GM12874 (cell line): Measurements from ENCODE around the gene REEP2.

Source experiments
- TF ChIP-seq, protein P1 (sequence below): IDR thresholded peaks from 2 replicates; pipeline ENCODE4 v1.5.1; 2011; ENCODE audit warnings: low read depth, mild to moderate bottlenecking, control low read depth, low read length, moderate library complexity; ENCODE audit not compliant: insufficient read depth

Gene REEP2

DNA sequence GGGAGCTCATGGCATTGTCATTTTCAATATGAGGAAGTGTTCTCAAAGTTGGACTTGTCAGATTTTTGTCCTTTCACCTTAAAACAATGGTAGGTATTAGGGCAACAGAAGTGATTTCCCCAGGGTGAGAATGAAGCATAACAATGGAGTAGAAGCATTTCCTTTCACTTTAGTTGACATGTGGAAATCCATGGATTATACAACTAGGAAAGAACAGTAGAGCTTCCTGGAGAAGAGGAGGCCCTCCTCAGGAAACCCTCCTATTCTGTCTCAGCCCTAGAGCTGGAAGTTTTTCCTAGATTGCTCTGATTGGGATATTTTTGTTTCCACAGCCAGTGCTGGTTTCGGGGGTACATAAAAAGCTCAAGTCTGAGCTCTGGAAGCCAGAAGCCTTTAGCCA, 13.8 kb upstream of the REEP2 start:
- TF ChIP-seq, protein P1, sequence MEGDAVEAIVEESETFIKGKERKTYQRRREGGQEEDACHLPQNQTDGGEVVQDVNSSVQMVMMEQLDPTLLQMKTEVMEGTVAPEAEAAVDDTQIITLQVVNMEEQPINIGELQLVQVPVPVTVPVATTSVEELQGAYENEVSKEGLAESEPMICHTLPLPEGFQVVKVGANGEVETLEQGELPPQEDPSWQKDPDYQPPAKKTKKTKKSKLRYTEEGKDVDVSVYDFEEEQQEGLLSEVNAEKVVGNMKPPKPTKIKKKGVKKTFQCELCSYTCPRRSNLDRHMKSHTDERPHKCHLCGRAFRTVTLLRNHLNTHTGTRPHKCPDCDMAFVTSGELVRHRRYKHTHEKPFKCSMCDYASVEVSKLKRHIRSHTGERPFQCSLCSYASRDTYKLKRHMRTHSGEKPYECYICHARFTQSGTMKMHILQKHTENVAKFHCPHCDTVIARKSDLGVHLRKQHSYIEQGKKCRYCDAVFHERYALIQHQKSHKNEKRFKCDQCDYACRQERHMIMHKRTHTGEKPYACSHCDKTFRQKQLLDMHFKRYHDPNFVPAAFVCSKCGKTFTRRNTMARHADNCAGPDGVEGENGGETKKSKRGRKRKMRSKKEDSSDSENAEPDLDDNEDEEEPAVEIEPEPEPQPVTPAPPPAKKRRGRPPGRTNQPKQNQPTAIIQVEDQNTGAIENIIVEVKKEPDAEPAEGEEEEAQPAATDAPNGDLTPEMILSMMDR: no peak

DNA sequence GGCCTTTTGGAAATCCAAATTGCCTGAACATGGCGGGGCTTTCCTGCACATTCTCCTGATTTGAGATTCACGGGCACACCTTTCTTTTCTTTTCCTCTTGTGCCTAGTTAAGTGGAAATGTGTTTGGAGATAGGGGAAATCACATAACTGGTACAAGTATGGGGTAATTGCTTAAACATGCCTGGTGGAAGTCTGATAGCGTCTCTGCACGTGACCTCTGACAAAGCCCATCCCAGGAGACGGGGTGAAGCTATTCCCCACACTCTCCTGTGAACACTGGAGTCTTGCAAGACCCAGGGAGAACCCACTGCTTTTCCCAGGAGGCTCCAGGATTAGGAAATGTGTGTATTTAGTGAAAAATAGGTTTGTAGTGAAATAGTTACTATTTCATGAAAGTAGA, 2.9 kb upstream of the REEP2 start:
- TF ChIP-seq, protein P1: no peak

DNA sequence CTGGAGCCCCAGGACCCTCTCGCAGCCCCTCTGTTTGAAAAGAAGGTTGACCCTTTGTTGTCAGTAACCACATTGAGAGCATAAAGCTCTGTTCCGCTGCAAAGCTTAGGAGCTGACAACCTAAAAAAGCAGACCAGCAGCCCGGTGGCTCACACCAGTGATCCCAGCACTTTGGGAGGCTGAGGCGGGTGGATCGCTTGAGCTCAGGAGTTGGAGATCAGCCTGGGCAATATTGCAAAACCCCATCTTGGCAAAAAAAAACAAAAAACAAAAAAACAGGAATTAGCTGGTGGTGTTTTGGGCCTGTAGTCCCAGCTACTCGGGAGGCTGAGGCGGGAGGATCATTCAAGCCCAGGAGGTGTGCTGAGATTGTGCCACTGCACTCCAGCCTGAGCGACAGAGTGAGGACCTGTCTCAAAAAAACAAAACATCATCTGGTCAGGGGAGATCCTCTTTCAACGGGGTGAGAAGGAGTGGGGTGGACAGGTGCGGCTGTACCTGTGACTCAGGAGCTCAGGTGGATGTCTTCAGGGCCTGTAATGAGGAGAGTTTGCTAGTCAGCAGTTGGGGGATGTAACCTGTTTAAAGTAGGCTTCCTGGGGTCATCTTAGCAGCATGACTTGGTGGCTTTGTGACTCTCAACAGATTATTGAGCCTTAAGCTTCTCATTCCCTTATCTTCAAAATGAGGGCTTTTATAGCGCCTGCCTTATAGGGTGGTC, 694 bp upstream of the REEP2 start:
- TF ChIP-seq, protein P1: no peak

DNA sequence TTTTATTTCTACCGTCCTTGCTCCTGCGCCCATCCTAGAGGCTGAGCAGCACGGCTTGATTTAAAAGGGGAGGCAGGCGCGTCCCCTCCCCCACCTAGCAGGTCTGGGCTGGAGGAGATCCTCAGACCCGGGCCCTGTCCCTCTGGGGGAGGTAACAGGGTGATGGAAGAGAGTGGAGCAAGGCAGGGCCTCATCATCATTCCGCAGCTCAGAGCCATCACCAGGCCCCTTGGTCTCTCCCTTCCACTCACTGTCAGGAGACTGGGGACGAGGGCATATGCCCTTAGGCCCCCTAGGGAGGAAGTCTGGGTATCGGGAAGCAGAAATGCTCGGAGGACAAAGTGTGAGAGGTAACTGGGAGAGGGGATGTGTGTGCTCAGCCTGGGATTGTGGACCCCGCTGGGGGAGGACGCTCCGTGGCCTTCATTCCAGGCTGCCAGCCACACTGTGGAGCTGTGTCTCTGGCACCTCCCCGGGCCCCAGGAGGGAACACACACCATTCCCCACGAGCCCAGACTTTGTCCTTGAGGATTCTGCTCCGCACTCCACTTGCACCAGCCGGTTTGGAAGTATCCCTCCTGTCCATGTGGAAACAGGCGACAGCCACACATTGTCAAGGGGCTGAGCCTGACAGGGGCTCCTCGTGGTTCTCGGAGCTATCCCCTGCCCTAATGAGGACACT, 761 bp downstream of the REEP2 start:
- TF ChIP-seq, protein P1: no peak

DNA sequence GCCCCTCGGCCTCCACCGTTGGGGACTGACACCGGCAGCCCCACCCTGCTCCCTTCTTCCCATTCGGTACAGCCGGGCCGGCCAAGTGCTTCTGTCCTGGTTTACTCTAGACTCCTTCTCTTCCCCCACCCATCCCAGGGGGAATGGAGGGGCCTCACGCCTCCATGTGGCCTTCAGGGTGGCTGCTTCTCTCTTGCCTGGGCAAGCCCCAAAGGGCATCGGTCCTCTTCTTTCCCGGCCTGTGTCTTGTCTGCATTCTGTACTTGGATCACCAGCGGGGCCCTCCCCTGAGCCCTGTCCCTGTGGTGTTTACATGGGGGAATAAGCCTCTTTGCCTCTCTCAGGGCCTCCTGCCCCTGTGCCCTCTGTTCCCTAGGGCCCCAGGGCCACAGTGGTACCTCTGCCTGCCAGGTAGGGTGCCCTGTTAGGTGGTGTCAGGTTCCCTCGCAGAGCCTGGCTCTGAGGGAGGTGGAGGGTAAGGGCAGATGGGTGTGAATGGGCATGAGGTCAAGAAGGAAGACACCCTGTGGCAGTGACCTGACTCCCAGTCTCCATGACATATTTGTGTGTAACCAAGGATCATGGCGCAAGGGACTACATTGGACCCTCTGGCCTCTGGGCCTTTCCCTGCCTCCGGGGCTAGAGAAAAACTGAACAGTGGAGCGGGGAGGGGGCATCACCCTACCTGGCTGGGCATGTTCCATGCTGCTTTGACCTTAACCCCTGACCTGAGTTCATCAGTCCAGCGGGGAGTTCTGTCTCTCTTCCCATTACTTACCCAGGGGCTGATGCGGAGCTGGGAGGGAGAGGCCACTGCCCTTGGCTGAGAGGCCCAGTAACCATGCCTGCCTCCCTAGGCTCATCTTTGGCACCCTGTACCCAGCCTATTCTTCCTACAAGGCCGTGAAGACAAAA, 1.6 kb downstream of the REEP2 start:
- TF ChIP-seq, protein P1: no peak

DNA sequence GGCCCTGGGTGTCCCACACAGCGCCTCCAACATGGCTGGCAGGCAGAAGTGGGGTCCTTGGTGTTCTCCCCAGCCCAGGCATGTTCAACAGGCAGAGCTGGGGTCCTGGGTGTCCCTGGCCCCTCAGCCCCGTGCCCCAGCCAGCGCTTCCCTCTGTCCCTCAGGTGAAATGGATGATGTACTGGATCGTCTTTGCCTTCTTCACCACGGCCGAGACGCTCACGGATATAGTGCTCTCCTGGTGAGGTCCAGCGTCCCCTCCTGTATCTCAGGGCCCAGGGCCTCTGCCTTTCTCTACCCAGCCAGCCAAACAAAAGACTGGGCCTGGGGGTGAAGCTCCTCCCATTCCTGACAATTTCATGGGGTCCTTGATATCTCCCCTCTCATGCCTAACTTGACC, 2.4 kb downstream of the REEP2 start:
- TF ChIP-seq, protein P1: no peak
